ENCODE results near the gene ARMC9.
A peak's percentile ranks its signal among the peaks of the same experiment; 100 is the strongest.
"Not testable (repeated sequence)": the region's sequence is repeated elsewhere in the genome, so short reads cannot be mapped to it uniquely, and the experiment has no call there.

The ARMC9 gene

DNA sequence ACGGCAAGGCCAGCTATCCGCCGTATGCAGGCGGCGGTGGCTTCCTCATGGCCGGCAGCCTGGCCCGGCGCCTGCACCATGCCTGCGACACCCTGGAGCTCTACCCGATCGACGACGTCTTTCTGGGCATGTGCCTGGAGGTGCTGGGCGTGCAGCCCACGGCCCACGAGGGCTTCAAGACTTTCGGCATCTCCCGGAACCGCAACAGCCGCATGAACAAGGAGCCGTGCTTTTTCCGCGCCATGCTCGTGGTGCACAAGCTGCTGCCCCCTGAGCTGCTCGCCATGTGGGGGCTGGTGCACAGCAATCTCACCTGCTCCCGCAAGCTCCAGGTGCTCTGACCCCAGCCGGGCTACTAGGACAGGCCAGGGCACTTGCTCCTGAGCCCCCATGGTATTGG, 200.2 kb downstream of the ARMC9 start:
- DNase-seq (ENCODE audit: low read depth in 2 of 2): no peak

DNA sequence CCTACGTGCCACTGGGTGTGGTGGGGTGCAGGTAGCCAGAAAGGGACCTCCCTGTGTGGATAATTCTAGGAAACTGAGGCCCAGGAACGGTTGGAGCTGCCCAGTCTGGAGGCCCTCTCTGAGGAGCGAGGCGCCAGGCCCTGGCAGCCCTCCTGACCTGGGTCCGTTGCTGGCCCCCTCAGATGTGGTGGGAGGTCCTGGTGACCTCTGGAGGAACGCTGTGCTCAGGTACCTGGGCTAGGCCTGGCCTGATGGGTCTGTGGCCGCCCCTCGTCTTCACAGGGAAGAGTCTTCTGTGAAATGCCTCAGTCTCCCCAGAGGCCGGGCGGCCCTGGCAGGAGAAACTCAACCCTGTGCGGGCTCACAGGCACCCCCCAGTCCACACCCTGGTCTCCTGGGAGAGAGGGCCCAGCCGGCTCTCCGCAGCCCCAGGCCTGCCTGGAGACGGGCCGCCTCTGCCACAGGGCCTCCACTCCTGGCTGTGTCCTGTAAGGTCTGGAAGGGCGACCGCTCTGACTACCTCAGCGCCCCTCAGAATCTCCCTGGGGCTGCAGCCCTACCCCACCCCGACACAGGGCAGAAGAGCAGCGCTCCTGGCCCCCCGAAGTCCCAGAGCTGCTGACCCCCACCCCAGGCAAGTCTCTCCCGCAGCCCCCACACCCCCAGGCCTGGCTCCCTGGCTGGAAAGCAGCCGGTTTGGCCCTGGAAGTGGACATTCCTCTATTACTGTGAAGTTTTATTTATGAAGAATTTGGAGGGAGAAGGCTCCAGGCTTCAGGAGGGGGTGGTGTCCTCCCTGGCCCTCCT, 200.8 kb downstream of the ARMC9 start:
- no peak for DNase-seq (ENCODE audit: low read depth in 2 of 2)

DNA sequence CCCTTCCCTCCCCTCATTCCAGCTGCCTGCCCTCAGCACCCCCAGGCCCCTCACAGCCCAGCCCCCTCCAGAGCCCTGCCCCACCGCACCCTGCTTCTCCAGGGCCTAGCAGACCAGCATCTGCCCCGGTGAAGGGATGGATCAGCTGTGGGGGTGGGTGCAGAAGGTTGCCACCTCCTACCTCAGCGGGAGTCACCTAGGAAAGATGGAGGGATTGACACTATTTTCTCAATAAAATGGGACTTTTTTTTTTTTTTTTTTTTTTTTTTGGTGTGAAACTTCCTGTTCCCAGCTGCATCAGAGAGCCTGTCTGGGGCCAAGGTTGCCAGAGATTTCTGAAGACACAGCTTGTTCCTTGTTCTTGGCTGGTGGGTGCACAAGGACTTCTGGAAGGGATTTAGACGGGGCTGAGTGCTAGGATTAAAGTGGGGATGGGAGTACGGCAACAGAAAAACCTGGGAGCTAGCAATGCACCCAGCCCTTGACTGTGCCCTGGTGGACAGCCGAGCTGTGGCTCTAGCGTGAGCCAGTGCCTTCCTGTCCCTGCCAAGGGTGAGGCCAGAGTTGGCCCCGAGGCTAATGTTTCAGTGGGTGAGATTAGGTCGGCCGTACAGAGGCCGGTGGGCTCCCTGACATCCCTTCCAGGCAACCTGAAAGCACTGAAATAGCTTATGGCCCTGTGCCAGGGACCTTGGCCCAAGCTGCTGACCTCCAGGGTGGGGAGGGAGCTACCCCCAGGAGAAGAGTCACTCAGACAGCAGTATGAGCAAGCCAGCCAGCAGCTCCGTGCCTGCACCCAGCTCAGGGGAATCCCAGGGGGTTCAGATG, 201.6 kb downstream of the ARMC9 start:
- no peak for DNase-seq (ENCODE audit: low read depth in 2 of 2)

DNA sequence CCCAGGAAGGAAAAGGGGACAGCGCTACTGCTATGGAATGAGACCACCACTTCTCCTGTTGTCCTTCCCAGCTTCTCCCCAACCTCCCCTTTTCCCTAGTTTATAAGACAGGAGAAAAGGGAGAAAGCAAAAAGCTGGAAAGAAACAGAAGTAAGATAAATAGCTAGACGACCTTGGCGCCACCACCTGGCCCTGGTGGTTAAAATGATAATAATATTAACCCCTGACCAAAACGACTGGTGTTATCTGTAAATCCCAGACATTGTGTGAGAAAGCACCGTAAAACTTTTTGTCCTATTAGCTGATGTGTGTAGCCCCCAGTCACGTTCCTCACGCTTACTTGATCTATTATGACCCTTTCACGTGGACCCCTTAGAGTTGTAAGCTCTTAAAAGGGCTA, 202.2 kb downstream of the ARMC9 start:
- DNase-seq (ENCODE audit: low read depth in 2 of 2): not testable (repeated sequence)

DNA sequence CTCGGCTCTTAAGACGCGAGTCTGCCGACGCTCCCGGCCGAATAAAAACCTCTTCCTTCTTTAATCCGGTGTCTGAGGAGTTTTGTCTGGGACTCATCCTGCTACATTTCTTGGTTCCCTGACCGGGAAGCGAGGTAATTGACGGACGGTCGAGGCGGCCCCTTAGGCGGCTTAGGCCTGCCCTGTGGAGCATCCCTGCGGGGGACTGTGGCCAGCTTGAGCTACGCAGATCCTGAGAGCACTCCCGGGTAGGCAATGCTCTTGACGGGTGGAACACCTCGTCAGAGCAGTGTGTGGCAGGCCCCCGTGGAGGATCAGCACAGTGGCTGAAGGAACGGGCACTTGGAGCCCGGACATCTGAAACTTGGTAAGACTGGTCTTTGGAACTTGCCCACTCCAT, 202.7 kb downstream of the ARMC9 start:
- not testable (repeated sequence) for DNase-seq (ENCODE audit: low read depth in 2 of 2)

DNA sequence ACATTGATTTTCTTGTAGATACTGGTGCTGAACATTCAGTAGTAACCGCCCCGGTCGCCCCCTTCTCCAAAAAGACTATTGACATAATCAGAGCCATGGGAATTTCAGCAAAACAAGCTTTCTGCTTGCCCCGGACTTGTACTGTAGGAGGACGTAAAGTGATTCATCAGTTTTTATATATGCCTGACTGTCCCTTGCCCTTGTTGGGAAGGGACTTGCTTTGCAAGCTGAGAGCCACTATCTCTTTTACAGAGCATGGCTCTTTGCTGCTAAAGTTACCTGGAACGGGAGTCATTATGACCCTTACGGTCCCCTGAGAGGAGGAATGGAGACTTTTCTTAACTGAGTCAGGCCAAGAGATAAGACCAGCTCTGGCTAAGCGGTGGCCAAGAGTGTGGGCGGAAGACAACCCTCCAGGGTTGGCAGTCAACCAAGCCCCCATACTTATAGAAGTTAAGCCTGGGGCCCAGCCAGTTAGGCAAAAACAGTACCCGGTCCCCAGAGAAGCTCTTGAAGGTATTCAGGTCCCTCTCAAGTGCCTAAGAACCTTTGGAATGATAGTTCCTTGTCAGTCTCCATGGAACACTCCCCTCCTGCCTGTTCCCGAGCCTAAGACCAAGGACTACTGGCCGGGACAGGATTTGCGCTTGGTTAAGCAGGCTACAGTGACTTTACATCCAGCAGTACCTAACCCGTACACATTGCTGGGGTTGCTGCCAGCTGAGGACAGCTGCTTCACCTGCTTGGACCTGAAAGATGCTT, 205.2 kb downstream of the ARMC9 start:
- DNase-seq (ENCODE audit: low read depth in 2 of 2): not testable (repeated sequence)

DNA sequence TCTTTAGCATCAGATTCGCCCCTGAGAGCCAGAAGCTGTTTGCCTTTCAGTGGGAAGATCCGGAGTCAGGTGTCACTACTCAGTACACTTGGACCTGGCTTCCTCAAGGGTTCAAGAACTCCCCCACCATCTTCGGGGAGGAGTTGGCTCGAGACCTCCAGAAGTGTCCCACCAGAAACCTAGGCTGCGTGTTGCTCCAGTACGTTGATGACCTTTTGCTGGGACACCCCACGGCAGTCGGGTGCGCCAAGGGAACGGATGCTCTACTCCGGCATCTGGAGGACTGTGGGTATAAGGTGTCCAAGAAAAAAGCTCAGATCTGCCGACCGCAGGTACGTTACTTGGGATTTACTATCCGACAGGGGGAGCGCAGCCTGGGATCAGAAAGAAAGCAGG, 205.8 kb downstream of the ARMC9 start:
- not testable (repeated sequence) for DNase-seq (ENCODE audit: low read depth in 2 of 2)

DNA sequence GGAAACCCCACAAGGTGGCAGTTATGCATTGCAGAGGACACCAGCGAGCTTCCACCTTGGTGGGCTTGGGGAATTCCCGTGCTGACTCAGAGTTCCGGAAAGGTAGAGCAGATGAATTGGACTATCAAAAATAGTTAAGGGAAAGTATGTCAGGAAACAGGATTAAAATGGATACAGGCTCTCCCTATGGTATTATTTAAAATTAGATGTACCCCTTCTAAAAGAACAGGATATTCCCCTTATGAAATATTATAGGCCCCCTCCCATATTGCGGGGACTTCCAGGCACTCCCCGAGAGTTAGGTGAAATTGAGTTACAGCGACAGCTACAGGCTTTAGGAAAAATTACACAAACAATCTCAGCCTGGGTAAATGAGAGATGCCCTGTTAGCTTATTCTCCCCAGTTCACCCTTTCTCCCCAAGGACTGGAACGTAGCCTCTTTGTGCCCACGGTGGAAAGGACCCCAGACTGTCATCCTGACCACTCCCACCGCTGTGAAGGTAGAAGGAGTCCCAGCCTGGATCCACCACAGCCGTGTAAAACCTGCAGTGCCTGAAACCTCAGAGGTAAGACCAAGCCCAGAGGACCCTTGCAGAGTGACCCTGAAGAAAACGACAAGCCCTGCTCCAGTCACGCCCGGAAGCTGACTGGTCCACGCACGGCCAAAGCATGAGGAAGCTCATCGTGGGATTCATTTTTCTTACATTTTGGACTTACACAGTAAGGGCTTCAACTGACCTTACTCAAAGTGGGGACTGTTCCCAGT, 207.4 kb downstream of the ARMC9 start:
- DNase-seq (ENCODE audit: low read depth in 2 of 2): peak in 1 of 2 donors; percentile 38

DNA sequence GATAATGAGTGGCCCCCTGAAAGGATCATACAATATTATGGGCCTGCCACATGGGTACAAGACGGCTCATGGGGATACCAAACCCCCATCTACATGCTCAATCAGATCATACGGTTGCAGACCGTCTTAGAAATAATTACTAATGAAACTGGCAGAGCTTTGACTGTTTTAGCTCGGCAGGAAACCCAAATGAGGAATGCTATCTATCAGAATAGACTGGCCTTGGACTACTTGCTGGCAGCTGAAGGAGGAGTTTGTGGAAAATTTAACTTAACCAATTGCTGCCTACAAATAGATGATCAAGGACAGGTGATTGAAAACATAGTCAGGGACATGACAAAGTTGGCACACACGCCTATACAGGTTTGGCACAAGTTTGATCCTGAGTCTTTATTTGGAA, 209.3 kb downstream of the ARMC9 start:
- DNase-seq (ENCODE audit: low read depth in 2 of 2): not testable (repeated sequence)

DNA sequence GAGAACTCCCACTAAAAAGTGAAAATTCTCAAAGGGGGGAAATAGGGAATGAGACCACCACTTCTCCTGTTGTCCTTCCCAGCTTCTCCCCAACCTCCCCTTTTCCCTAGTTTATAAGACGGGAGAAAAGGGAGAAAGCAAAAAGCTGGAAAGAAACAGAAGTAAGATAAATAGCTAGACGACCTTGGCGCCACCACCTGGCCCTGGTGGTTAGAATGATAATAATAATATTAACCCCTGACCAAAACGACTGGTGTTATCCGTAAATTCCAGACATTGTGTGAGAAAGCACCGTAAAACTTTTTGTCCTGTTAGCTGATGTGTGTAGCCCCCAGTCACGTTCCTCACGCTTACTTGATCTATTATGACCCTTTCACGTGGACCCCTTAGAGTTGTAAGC, 209.9 kb downstream of the ARMC9 start:
- DNase-seq (ENCODE audit: low read depth in 2 of 2): not testable (repeated sequence)

DNA sequence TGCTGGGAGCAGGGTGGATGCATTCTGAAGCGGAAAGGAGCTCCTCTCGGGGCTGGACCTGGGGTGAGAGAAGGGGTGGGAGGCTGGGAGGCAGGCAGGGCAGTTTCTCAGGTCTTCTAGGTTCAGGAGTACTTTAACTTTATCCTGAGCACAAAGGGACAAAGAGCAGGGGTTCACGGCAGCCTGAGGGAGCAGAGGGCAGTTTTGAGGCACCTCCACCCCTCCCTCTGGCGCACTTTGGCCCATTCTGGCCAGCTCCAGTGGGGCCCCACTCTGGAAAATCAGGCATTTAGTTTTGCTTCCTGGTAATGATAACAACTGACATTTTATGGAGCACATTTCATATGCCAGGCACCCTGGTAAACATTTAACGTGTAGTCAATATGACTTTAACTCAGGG, 211.3 kb downstream of the ARMC9 start:
- no peak for DNase-seq (ENCODE audit: low read depth in 2 of 2)

DNA sequence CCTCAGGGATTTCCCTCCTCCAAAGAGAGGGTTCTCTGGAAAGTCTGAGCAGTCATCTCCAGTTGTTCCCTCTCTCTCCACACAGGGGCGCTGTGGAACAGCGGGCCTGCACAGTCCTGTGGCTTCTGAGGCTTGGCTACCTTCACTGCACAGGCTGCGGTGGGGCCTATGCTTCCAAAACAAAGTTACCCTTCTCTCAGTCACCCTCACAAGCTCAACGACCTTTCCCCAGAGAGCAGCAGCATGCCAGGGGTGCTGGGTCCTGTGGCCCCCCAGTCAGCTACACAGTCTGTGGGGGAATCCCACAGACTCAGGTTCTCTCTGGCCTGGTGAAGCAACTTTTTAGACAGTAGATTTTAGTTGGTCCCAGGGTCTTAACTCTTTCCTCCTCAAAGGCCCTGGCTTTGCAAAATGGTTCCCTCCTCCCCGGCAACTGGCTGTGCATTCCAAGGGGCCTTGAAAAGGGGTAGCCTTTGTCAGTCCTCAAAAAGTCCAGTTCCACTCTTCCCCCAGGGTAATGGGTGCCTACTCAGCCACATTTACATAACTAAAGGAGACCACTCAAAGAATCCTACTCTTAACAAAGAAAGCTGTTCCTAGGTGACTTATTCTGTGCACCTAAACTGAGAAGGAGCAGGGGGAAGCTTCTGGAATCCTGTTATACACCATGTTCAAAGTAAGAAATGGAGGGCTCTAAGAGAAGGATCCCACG, 212.0 kb downstream of the ARMC9 start:
- DNase-seq (ENCODE audit: low read depth in 2 of 2): no peak

DNA sequence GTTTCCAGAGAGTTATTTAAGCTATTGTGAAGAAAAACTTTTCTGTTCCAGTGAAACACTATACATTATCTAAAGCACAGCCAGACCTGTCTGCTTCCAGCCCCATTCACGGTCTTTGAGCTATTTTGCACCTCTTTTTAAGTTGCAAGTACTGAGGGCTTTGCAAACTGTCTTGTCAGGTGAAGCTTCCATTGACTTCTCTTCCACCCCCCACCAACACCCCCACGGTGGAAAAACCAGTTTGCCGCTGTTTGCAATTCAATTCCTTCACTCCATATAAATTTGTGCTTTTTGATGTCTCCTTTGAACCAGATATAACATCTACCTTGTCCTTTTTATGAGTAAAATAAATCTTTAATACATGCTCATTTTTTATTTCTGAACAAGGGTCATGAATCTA, 212.8 kb downstream of the ARMC9 start:
- DNase-seq (ENCODE audit: low read depth in 2 of 2): no peak

DNA sequence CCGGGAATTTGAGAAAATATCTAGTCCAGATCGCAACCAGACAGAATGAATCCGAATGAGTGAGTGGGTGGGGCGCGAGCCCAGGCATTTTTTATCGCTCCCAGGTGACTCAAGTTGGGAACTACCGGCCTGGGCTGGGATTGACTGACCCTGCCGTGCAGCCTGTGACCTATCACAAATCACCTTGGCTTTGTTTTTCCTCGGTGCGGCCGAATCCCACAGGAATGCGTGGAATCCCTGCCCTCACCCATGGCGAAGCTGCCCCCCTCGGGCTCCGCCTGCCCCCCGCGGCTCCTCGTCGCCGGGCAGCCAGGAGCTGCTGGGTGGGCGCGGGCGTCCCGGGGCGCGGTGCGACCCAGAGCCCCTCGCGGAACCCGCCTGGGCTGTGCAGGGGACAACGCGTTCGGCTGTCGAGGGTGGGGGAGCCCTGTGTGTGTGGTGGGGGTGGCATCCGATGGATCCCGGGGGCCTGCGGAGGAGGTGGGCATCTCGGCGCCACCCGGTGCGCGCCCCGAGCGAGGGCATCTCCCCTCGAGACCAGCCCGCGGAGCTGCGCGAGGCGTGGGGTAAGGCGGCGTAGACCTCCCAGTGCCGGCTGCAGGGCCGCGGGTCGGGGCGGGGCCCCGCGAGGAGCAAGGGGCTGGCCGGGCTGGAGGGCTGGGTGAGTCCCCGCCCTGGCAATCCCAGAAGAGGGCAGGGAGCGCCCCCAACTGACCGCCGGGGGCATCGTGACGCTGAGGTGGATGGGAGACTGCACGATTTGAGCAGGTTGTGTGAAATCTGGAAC, 213.6 kb downstream of the ARMC9 start:
- peak; percentile 78 to 83 for DNase-seq (ENCODE audit: low read depth in 2 of 2)

DNA sequence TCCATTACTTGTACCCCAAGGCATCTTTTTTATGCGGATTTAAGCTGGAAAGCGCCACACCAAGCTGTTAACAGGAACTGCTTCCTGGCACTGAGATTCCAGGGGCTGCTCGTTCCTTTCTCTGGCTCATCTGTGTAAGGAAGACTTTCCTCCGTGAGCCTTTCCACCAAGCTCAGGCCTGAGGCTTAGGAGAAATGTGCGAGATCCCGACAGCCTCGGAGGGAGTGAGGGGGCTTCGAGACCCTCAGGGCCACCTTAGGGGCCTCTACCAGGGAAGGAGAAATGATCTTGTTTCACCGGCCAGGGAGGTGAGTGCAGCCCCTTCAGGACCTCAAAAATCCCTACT, 214.2 kb downstream of the ARMC9 start:
- no peak for DNase-seq (ENCODE audit: low read depth in 2 of 2)

DNA sequence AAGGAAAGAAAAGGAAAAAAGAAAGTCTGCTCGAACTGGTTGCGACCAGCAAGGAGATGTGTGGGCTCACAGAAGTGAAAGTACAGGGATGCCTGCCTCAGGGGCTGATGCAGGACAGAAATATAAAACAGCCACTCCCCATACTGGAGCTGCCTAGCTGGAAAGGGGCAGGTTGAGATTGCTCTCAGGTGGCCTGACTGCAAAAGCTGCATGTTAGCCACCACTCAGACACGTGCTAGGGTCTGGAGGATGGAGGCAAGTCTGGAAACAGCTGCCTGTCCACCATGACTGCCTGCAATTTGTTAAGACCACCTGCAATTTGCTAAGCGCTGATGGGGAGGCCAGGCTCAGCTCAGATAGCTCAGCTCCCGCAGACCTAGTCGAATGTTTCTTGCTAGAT, 215.0 kb downstream of the ARMC9 start:
- no peak for DNase-seq (ENCODE audit: low read depth in 2 of 2)

DNA sequence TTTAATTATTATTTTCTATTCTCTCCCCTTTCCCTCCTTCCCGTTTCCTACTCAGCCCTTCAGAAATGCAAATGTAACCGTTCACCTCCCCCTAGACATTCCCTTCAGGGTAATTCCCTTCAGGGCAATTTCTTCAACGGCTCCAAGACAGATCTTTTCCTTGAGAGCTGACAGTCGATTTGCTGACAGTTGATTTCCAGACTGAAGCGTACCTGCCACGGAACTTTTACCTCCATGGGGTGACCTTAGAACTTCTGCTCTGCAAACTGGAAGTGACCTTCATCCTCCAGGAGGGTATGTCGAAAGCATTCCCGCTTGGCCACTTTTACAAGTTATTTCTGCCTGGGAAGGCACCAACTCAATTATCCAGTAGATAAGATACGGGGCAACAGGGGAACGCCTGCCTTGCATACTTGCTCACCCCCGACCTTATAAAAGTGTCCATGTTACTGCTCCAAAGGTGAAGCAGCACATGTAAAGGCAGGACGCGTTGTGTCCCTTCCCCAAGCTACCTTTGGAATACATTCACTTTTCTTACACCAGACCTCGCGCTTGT, 215.6 kb downstream of the ARMC9 start:
- DNase-seq (ENCODE audit: low read depth in 2 of 2): no peak

DNA sequence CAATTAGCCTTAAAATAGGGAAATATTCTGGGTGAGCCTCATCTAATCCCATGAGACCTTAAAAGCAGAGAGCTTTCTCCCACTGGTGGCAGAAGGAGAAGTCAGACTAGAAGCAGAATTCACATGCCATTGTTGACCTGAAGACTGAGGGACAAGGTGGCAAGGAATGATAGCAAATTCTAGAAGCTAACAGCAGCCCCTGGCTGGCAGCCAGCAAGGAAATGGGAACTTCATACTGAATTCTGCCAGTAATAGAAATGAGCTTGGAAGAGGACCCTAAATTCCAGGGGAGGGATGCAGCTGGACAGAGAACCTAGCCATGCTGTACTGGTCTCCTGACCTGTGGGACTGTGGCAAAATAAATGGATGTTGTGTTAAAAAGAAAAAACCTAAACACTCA, 216.6 kb downstream of the ARMC9 start:
- no peak for DNase-seq (ENCODE audit: low read depth in 2 of 2)

DNA sequence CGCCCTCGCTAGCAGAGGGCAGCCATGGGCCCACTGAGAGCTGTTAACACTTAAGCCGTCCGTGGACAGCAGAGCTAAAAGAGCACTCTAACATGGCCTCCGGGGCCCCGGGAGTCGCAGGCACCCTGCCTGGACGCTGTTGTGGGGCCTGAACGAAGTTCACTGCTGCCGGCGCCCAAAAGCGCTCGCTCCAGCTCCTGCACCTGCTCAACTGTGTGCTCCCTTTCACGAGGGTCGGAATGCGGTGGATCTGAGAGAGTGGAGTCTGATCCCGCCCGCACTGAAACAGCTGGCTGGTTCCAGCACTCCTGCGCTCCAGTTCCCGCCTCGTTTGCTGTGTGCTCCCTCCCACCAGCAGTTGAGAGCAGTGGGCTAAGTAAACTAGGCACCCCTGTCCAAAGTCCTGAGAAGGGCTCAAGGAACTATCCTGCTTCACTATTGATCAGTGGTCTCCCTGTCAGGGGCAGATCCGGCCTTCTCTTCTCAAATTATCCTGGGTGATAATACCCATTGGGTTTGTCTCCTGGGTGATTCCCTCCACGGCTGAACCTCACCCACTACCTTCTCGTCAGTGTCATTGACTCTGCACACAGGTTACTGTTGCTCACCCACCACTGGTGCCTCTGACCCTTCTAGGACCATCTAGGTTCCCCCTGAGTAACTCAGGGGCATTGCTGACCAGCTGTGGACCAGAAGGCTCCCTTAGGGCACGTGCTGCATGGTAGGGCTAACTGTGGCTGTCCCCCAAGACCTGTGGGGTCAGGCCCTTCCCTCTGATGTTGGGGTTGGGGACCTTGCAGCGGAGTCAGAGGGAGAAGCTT, 220.6 kb downstream of the ARMC9 start:
- no peak for DNase-seq (ENCODE audit: low read depth in 2 of 2)

All from stimulated activated CD8-positive, alpha-beta memory T cell treated with anti-CD3 and anti-CD28 coated beads, Interleukin-2, amount 100 ng/mL, for 48 hours (primary cell).